ENCODE measurements around the gene LMO1.

DNA sequence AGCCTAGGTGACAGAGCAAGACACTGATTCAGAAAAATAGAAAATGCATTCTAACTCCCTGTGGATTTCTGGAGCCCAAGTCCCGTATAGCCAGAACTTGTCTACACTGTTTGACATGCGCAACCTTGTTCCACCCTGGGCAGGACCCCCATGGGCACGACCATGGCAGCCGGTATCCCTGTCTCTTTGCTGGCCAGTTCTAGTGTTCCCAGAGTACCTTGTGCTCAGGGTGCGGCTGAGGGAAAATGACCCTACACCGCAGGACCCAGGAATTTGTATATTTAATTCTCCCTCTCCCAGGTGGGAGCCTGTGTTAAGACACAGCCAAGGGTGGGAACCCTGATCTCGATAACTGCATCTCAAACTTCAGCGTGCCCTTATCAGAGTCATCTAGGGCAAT, 58.1 kb downstream of the LMO1 start:
- TF ChIP-seq POLR2A (IDR thresholded peaks at IDR 0.05): no peak
- TF ChIP-seq, protein P1, sequence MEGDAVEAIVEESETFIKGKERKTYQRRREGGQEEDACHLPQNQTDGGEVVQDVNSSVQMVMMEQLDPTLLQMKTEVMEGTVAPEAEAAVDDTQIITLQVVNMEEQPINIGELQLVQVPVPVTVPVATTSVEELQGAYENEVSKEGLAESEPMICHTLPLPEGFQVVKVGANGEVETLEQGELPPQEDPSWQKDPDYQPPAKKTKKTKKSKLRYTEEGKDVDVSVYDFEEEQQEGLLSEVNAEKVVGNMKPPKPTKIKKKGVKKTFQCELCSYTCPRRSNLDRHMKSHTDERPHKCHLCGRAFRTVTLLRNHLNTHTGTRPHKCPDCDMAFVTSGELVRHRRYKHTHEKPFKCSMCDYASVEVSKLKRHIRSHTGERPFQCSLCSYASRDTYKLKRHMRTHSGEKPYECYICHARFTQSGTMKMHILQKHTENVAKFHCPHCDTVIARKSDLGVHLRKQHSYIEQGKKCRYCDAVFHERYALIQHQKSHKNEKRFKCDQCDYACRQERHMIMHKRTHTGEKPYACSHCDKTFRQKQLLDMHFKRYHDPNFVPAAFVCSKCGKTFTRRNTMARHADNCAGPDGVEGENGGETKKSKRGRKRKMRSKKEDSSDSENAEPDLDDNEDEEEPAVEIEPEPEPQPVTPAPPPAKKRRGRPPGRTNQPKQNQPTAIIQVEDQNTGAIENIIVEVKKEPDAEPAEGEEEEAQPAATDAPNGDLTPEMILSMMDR (IDR thresholded peaks at IDR 0.05): no peak
